Pancreas (tissue), 10 donors: ENCODE data around the gene LTO1. TPM values are rescaled to one million over a fixed set of nuclear protein-coding genes. Genes with fewer than 3 reads are reported as not detected.
A peak's percentile ranks its signal among the peaks of the same experiment; 100 is the strongest.

Experiments
- ATAC-seq, 4 donors: fragments of 200-7000 bp; cut with Tn5 transposase; one replicate each; pipeline versions ENCODE4 v1.8.0 to v1.9.1; 2020; ENCODE audit warnings: mild to moderate bottlenecking in 4 of 4, moderate library complexity in 4 of 4
- DNase-seq, 6 donors: peaks; one replicate each; pipeline ENCODE4 v3.0.0-alpha.2; 2020
- FAIRE-seq: peaks from 2 replicates; lab custom pipeline; 2012; peaks lifted over from hg19 to GRCh38; lab: Jason Lieb, UNC
- H3K27ac ChIP-seq, 4 donors: fragments of 200-600 bp; sonication (generic); 1 replicate in 3 of 4; 2 replicates in 1 of 4; pipeline versions ENCODE4 v1.5.0 to v1.8.0; 2020
- H3K27me3 ChIP-seq, 4 donors: fragments of 200-600 bp; one replicate each; pipeline ENCODE4 v1.8.0; 2021
- H3K36me3 ChIP-seq, 3 donors: fragments of 200-600 bp; sonication (generic) in 1 of 3; one replicate each; pipeline versions ENCODE4 v1.5.0 to v1.8.0; 2020 to 2021
- H3K4me1 ChIP-seq, 3 donors: fragments of 200-600 bp; one replicate each; pipeline ENCODE4 v1.8.0; 2021
- H3K4me3 ChIP-seq, 4 donors: fragments of 200-600 bp; sonication (generic) in 2 of 4; one replicate each; pipeline versions ENCODE4 v1.5.0 to v1.8.0; 2020 to 2021
- H3K9me3 ChIP-seq, 4 donors: fragments of 200-600 bp; one replicate each; pipeline ENCODE4 v1.8.0; 2021
- CTCF ChIP-seq, 4 donors: fragments of 200-600 bp; sonication (generic) in 3 of 4; IDR thresholded peaks; one replicate each; pipeline versions ENCODE4 v1.5.0 to v1.8.0; 2021; ENCODE audit warnings: antibody characterized with exemption in 4 of 4
- WGBS, 2 donors: extraction: QIAGEN DNeasy Blood & Tissue Kit; methylation state at CpG; one replicate each; pipeline ENCODE4 v1.1.7; 2013; 5-methylcytosine and 5-hydroxymethylcytosine counted together
- intact Hi-C, 3 donors: fragments of 100-400 bp; cut with DNase I; formaldehyde crosslinking; loops; one replicate each; pipeline versions ENCODE4 v1.11.1 to v1.14.2; 2022
- polyA plus RNA-seq, 2 donors: library from polyadenylated mRNA; stranded (reverse); fragments of 200-250 nt; gene quantifications; one replicate each; pipeline ENCODE4 v1.2.3, GENCODE V29; 2013
- total RNA-seq, 6 donors: library from RNA; stranded (reverse); fragmentation: NEBNext Ultra II Directional in 4 of 6; extraction: Animal tissue kit (Norgen Biotek cat#: 25700) in 4 of 6; gene quantifications; one replicate each; pipeline versions ENCODE4 v1.2.1 to v1.2.4, GENCODE V29; 2021 to 2023
- donor health status: healthy with polysubstance abuse.
- donor health status: DM: no; HTN: no; CAD: no; lungs with moderate emphysema.
- donor health status: DM: no; HTN: no; CAD: no.
- donor health status: control.
- donor health status: control.
- donor health status: Bipolar disorder and iron deficiency.
- donor health status: DM: yes; HTN: yes; CAD: no.
- donor health status: DM: no; HTN: no; CAD: no.
- donor health status: DM: no; HTN: no; CAD: no.
- donor health status: DM: yes; HTN: yes; CAD: no.

The LTO1 gene
- total and polyA plus RNA-seq, 8 donors, result 7.7 to 27.8 (median 12.2) TPM

GRCh38 chr11:69658626-69659450 is 16.3 kb downstream of the LTO1 start:
- ATAC-seq, result no peak

DNA sequence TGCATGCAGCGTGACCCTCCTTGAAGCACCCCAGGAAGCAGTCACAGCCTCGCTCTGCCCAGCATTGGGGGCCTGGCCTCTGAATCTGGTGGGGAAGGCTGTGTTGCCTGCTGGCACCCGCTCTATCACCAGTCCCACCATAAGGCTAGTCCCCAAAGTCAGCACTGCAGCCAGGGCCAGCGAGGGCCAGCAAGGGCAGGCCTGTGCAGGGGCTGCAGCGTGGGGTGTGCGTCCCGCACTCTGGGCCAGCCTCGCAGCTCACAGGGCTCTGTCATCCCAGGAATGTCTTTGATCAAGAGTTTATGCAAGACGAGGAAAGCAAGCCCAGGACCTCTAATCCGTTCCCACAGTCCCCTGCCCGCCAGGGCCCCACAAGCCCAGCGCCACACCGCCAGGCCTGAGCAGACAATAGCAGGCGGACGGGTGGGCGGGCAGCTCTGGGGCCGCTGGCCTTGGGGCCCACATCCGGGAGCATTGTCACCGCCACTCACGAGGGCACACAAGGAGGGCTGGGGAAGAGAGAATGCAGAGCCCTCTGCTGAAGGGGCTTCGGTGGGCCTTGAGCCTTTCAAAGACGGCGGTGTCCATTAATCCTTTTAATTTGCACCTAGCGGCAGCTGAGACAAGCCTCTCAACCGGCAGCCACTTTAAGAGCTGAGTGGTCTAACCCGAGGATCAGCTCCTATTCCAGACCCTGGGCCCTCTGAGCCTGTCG is 17.1 kb downstream of the LTO1 start:
- FAIRE-seq (no peak), DNase-seq (peak in 1 of 6 donors; percentile 49), ATAC-seq (no peak)
- H3K4me3 ChIP-seq, result no peak overlapping the region
- H3K4me1 ChIP-seq, result no peaks in the 10 kb centered on the region
- TF ChIP-seq CTCF (IDR thresholded peaks at IDR 0.05), result no peak
- intact Hi-C loops, result loop anchor here in 1 of 3 donors (10.0 kb wide), 1 partner anchor 563 kb away; no protein-coding TSS in a partner anchor
- H3K36me3 ChIP-seq, result peaks cover 0 to 10% (median 0%) of the 10 kb centered on the region in 3 donors
- no peaks in the 10 kb centered on the region for H3K27me3 ChIP-seq
- H3K27ac ChIP-seq, result no peak overlapping the region
- WGBS, 2 donors, result 54 to 65% methylated on average over 25 to 27 of the region's 27 CpGs
- H3K9me3 ChIP-seq, result no peaks in the 10 kb centered on the region

More at GRCh38 chr11:69658626-69659450, 16.3 kb downstream of the LTO1 start:
- TF ChIP-seq CTCF (IDR thresholded peaks at IDR 0.05), result no peak
- 73 to 80% methylated on average over 18 of the region's 18 CpGs for WGBS, 2 donors
- Histone ChIP-seq H3K27me3 (no peaks in the 10 kb centered on the region), H3K27ac (no peak overlapping the region), H3K9me3 (no peaks in the 10 kb centered on the region), H3K4me1 (no peaks in the 10 kb centered on the region), H3K36me3 (peaks cover 0 to 5% (median 0%) of the 10 kb centered on the region in 3 donors), H3K4me3 (no peak overlapping the region)
- intact Hi-C loops, result loop anchor here in 1 of 3 donors (10.0 kb wide), 1 partner anchor 564 kb away; no protein-coding TSS in a partner anchor
- DNase-seq, result peak in 1 of 6 donors; percentile 31
- FAIRE-seq, result no peak

DNA sequence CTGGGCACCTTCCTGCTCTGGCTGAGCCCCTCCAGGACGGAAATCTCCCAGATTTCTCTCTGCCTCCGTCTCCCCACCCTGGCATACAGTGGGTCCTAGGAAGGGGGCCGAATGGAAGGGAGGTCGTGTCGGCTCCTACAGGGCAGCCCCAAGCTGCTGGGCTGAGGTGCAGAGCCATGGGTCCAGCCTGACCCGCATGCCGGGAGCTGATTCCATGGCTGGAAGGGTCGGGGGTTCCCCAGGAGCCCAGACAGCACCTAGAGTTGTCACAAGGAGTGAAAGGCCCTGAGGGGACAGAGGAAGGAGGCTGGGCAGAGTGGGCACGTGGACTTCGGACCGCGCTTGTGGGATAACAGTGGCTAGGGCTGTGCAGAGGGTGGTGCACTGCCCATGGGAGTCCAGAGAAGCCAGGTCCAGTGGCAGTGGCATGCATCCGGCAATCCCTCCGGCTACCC is 17.7 kb downstream of the LTO1 start:
- TF ChIP-seq CTCF (IDR thresholded peaks at IDR 0.05), result no peak
- no peak overlapping the region for H3K27ac ChIP-seq
- intact Hi-C loops, result loop anchor here in 1 of 3 donors (10.0 kb wide), 1 partner anchor 563 kb away; no protein-coding TSS in a partner anchor
- WGBS, 2 donors, result 65 to 72% methylated on average over 14 of the region's 14 CpGs
- no peaks in the 10 kb centered on the region for H3K9me3 ChIP-seq
- DNase-seq (peak in 1 of 6 donors; percentile 31), FAIRE-seq (no peak), ATAC-seq (no peak)
- H3K36me3 ChIP-seq, result peaks cover 0 to 10% (median 0%) of the 10 kb centered on the region in 3 donors
- H3K27me3 ChIP-seq, result no peaks in the 10 kb centered on the region
- no peaks in the 10 kb centered on the region for H3K4me1 ChIP-seq
- no peak overlapping the region for H3K4me3 ChIP-seq

GRCh38 chr11:69656536-69657455 is 18.4 kb downstream of the LTO1 start:
- peak in 1 of 6 donors; percentile 43 for DNase-seq
- H3K4me3 ChIP-seq, result no peak overlapping the region
- H3K27ac ChIP-seq, result no peak overlapping the region
- intact Hi-C loops, result loop anchor here in 1 of 3 donors (10.0 kb wide), 1 partner anchor 562 kb away; no protein-coding TSS in a partner anchor
- H3K4me1 ChIP-seq, result no peaks in the 10 kb centered on the region
- 66 to 79% methylated on average over 20 of the region's 20 CpGs for WGBS, 2 donors
- no peak for ATAC-seq
- no peaks in the 10 kb centered on the region for H3K27me3 ChIP-seq
- no peaks in the 10 kb centered on the region for H3K9me3 ChIP-seq
- no peak for TF ChIP-seq CTCF (IDR thresholded peaks at IDR 0.05)
- FAIRE-seq, result no peak
- H3K36me3 ChIP-seq, result peaks cover 0 to 10% (median 0%) of the 10 kb centered on the region in 3 donors
